GM12801 (cell line): ENCODE measurements around the gene PLAC9.

Experiments used
- CTCF ChIP-seq: IDR thresholded peaks from one replicate; pipeline ENCODE4 v1.5.1; 2011; ENCODE audit warnings: control low read depth; ENCODE audit not compliant: insufficient read length; ENCODE audit errors: extremely low read depth

Gene PLAC9

GRCh38 chr10:80108576-80109239 lies 23.8 kb upstream of the PLAC9 start:
- no peak for TF ChIP-seq CTCF

- TF ChIP-seq CTCF, result no peak
Measured at GRCh38 chr10:80110986-80111385, 21.5 kb upstream of the PLAC9 start.

- no peak for TF ChIP-seq CTCF
Measured at GRCh38 chr10:80118669-80119068, 13.9 kb upstream of the PLAC9 start.

- TF ChIP-seq CTCF, result no peak
Measured at GRCh38 chr10:80122110-80122710, 10.3 kb upstream of the PLAC9 start.

GRCh38 chr10:80122746-80123145 lies 9.8 kb upstream of the PLAC9 start:
- TF ChIP-seq CTCF, result no peak

GRCh38 chr10:80126876-80127275 lies 5.7 kb upstream of the PLAC9 start:
- no peak for TF ChIP-seq CTCF

GRCh38 chr10:80131499-80131901 lies 1.0 kb upstream of the PLAC9 start:
- TF ChIP-seq CTCF, result no peak
